Prostate gland (tissue), 2 donors: ENCODE results near the gene CHRNA4.

Experiments used
- POLR2A ChIP-seq: fragments of 450-650 bp; IDR thresholded peaks from one replicate; pipeline ENCODE4 v1.6.1; 2016; ENCODE audit warnings: antibody characterized with exemption, mild to moderate bottlenecking
- POLR2AphosphoS5 ChIP-seq: sonication (generic); formaldehyde crosslinking; IDR thresholded peaks from one replicate; pipeline ENCODE4 v1.6.1; 2017; ENCODE audit warnings: antibody characterized with exemption
- TF ChIP-seq, protein P1 (sequence below), 4 experiments: fragments of 200-600 bp in 2 of 4; fragments of 450-650 bp in 2 of 4; sonication (generic) in 2 of 4; IDR thresholded peaks; 1 replicate in 3 of 4; 2 replicates in 1 of 4; pipeline ENCODE4 v1.5.1; 2016 to 2019; ENCODE audit warnings: antibody characterized with exemption in 4 of 4, mild to moderate bottlenecking in 2 of 4, moderate library complexity in 2 of 4

DNA sequence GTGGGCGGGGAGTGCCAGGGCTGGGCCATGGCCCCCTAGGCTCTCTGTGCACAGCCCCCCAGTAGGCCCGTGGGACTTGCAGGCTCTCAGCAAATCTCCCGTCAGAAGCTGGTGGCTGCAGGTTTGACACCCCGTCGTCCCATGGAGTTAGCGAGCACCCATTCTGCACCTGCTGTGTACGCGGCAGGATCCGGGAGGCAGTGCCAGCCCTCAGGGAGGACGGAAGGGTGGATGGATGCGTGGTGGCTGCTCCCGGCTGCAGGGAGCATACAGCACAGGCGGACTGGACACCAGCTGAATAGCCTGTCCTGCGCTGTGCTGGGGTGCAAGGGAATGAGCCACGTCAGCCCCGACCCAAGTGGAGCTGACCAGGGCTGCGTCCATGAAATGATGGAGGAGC lies 32.4 kb upstream of the CHRNA4 start:
- TF ChIP-seq POLR2AphosphoS5 (no peak), POLR2A (no peak)
- TF ChIP-seq, protein P1, sequence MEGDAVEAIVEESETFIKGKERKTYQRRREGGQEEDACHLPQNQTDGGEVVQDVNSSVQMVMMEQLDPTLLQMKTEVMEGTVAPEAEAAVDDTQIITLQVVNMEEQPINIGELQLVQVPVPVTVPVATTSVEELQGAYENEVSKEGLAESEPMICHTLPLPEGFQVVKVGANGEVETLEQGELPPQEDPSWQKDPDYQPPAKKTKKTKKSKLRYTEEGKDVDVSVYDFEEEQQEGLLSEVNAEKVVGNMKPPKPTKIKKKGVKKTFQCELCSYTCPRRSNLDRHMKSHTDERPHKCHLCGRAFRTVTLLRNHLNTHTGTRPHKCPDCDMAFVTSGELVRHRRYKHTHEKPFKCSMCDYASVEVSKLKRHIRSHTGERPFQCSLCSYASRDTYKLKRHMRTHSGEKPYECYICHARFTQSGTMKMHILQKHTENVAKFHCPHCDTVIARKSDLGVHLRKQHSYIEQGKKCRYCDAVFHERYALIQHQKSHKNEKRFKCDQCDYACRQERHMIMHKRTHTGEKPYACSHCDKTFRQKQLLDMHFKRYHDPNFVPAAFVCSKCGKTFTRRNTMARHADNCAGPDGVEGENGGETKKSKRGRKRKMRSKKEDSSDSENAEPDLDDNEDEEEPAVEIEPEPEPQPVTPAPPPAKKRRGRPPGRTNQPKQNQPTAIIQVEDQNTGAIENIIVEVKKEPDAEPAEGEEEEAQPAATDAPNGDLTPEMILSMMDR (IDR thresholded peaks at IDR 0.05) = no peak
